Small intestine (tissue), 7 donors: ENCODE data around the gene SGSM1. TPM values are rescaled to one million over a fixed set of nuclear protein-coding genes. Genes with fewer than 3 reads are reported as not detected.
A peak's percentile ranks its signal among the peaks of the same experiment; 100 is the strongest.

ENCODE experiments used
- DNase-seq, 2 donors: peaks; one replicate each; pipeline versions ENCODE4 v3.0.0 to v3.0.0-alpha.2; 2013
- FAIRE-seq: peaks from 2 replicates; lab custom pipeline; 2012; peaks lifted over from hg19 to GRCh38; lab: Jason Lieb, UNC
- H3K27ac ChIP-seq, 3 donors: one replicate each; pipeline ENCODE4 v1.5.1; 2013; ENCODE audit warnings: low read length in 2 of 3, mild to moderate bottlenecking in 2 of 3, control low read depth in 1 of 3, inconsistent platforms in 1 of 3, low read depth in 1 of 3, moderate library complexity in 1 of 3
- H3K27me3 ChIP-seq, 3 donors: one replicate each; pipeline ENCODE4 v1.6.1; 2013; ENCODE audit warnings: low read length in 3 of 3, inconsistent platforms in 1 of 3; ENCODE audit not compliant: control insufficient read depth in 3 of 3, insufficient read depth in 3 of 3
- H3K36me3 ChIP-seq, 3 donors: one replicate each; pipeline ENCODE4 v1.6.1; 2013; ENCODE audit warnings: low read length in 3 of 3, inconsistent platforms in 1 of 3, low read depth in 1 of 3, mild to moderate bottlenecking in 1 of 3, moderate library complexity in 1 of 3; ENCODE audit not compliant: control insufficient read depth in 3 of 3, insufficient read depth in 2 of 3
- H3K4me1 ChIP-seq, 3 donors: one replicate each; pipeline ENCODE4 v1.6.1; 2013; ENCODE audit warnings: low read length in 2 of 3, inconsistent platforms in 1 of 3, low read depth in 1 of 3, mild to moderate bottlenecking in 1 of 3, moderate library complexity in 1 of 3; ENCODE audit not compliant: control insufficient read depth in 3 of 3, insufficient read depth in 2 of 3
- H3K4me3 ChIP-seq, 3 donors: one replicate each; pipeline ENCODE4 v1.5.1; 2013; ENCODE audit warnings: low read length in 3 of 3, control low read depth in 1 of 3, inconsistent platforms in 1 of 3, low read depth in 1 of 3, mild to moderate bottlenecking in 1 of 3, moderate library complexity in 1 of 3
- H3K9me3 ChIP-seq, 2 donors: one replicate each; pipeline ENCODE4 v1.6.1; 2013; ENCODE audit warnings: low read depth in 1 of 2, low read length in 1 of 2; ENCODE audit not compliant: control insufficient read depth in 2 of 2, insufficient read depth in 1 of 2
- WGBS, 3 donors: extraction: QIAGEN DNeasy Blood & Tissue Kit; methylation state at CpG; one replicate each; pipeline ENCODE4 v1.1.7; 2013; 5-methylcytosine and 5-hydroxymethylcytosine counted together
- polyA plus RNA-seq, 4 donors: library from polyadenylated mRNA; stranded (reverse) in 3 of 4; unstranded in 1 of 4; fragments of 200-250 nt in 3 of 4; fragments of 120-200 nt in 1 of 4; gene quantifications; one replicate each; pipeline versions ENCODE4 v1.2.1 to v1.2.3, GENCODE V29; 2013
- donor health status: healthy with polysubstance abuse.
- donor health status: control.
- donor health status: control.
- donor health status: Bipolar disorder and iron deficiency.
- donor health status: healthy.

SGSM1 gene
- polyA plus RNA-seq, 4 donors, result 0.27 to 11.0 (median 2.2) TPM; not detected in 1

DNA sequence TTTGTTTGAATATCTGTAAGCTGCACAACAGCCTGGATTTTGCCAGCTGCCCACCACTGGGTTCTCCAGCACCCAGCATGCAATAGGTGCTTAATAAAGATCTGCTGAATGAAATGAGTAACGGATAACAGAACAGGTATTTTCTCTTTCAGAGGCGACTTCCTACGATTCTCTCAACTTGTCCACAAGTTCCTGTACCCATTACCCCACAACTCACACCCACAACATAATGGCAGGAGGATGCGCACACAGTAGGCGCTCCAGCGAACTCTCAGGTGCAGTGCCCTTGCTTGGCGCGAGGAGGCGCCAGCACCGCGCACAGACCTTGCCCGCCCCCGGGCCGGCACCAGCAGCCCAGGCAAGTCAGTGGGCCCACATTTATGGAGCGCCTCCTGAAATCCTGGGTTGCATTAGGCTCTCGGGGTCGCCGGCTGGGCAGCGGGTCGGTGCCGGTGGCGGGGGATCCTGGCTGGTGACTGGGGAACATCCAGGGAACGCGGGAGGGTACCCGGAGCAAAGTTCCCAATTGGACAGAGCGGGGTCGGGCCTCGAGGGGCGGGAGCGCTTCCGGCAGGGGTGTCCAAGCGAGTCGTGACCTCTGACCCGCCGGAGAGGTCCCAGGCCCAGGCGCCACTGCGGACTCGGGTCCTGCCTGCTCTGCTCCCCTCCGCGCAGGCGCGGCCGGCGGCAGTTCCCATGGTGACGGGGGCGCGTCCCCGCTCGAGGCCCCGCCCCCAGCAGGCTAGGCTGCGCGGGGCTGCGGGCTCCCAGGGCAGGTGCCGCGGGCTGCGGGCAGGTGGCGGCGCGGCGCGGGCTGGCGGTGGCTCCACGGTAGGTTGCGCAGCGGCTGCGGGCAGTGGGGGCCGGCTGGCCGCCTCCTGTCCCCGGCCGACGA lies 146.2 kb downstream of the SGSM1 start, which contains the start of gene KIAA1671:
Gene KIAA1671, plus strand, starts transcription at position 775 of the 895 bp plus-strand sequence. CDS start 75,284 bp downstream, outside the sequence.
- Histone ChIP-seq H3K9me3 (no peaks in the 10 kb centered on the region), H3K4me1 (peaks cover 0 to 19% (median 0%) of the 10 kb centered on the region in 3 donors), H3K27me3 (peaks cover 0 to 8% (median 3%) of the 10 kb centered on the region in 3 donors), H3K27ac (peak within 1 kb of the TSS; percentile 89 to 97 (median 94)), H3K36me3 (peaks cover 0 to 2% (median 0%) of the 10 kb centered on the region in 3 donors), H3K4me3 (peak within 1 kb of the TSS; percentile 67 to 93 (median 78))
- FAIRE-seq (no peak), DNase-seq (peak; percentile 91 to 96)
- 2% methylated on average over 55 to 71 of the region's 71 CpGs for WGBS, 3 donors

DNA sequence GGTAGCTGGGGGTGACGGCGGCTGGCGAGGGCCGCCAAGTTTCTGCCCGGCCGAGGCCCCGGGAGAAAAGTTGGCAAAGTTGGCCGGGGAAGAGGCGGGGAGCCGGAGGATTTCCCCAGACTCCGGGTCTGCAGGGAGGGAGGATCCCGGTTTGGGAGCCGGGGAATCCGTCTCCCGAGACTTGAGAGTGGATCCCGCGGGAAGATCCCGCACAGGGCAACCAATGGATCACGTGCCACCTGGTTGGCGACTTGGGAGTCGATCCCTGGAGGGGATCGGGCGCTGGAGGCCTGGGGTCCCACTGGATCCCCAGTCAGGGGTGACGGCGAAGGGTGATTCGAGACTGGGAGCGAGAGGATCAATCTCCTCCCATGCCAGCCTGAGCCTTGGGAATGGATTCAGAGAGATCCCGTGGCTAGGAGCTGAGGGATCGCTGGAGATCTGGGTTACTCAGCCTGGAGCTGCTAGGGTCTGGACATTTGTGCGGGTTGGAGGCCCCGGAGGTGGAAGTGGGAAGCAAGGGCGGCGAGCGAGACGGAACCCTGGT lies 146.9 kb downstream of the SGSM1 start:
- WGBS, 3 donors, result 1% methylated on average over 28 to 35 of the region's 35 CpGs
- Histone ChIP-seq H3K27ac (peak overlapping the region; percentile 89 to 97 (median 94)), H3K27me3 (peaks cover 0 to 8% (median 3%) of the 10 kb centered on the region in 3 donors)

DNA sequence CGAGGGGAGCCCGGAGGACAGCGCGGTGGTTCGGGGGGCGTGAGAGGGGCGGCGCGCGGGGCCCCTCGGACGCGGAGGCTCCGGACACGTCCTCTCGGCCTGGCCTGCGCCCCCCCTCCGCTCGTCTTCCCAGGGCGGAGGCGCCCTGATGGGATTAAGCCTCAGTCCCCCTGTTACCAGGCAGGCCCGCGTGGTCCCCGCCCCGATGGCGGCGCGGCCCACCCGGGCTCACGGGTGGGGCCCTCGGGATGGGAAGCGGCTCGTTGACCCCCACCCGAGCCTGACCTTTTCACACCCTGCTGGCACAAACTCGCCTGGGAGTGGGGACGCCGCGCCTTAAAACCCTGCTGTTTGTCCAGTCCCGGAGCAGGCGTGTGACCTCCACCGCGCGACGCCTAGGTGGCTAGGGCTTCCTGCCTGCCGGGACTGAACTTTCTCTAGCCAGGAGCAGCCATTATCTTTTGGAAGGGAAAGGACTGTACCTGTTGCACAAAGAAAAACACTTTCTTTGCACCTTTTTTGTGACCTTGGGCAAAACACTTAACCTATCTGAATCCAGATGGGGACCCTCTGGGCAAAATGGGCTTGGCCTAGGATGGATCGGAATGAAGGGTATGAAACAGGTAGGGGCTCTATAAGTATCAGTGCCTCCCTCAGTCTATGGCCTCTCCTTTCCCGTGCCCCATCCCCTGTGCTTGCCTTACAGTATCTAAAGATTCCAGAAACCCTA lies 147.5 kb downstream of the SGSM1 start:
- WGBS, 3 donors, result 3 to 7% (median 6%) methylated on average over 30 to 47 of the region's 47 CpGs
- H3K27me3 ChIP-seq, result peaks cover 0 to 8% (median 0%) of the 10 kb centered on the region in 3 donors
- H3K4me1 ChIP-seq, result peaks cover 0 to 19% (median 0%) of the 10 kb centered on the region in 3 donors
- H3K9me3 ChIP-seq, result no peaks in the 10 kb centered on the region
- peak overlapping the region; percentile 89 to 97 (median 94) for H3K27ac ChIP-seq
- H3K4me3 ChIP-seq, result peak overlapping the region; percentile 67 to 93 (median 78)
- peaks cover 0 to 2% (median 0%) of the 10 kb centered on the region in 3 donors for H3K36me3 ChIP-seq
- FAIRE-seq (no peak), DNase-seq (peak; percentile 48 to 65)

More for the DNA sequence above, 146.9 kb downstream of the SGSM1 start:
- peaks cover 0 to 2% (median 0%) of the 10 kb centered on the region in 3 donors for H3K36me3 ChIP-seq
- peaks cover 0 to 19% (median 0%) of the 10 kb centered on the region in 3 donors for H3K4me1 ChIP-seq
- FAIRE-seq (no peak), DNase-seq (peak; percentile 76 to 83)
- H3K4me3 ChIP-seq, result peak overlapping the region; percentile 67 to 93 (median 78)
- no peaks in the 10 kb centered on the region for H3K9me3 ChIP-seq

DNA sequence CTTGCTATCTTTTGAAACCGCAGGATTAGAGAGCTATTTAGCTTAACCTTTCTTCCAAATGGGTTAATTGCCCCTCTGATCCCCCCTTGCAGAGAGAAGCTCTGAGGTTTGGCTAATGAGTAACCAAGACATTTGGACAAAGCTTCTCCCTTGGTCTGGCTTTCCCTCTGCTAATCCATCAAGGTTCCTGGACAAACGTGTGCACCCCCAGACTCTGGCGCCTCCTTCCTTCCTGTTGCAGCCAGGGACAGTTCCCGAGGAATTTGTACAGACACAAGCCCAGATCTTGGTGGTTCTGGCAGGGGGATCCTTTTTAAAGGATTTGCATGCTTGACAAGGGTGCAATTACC lies 148.1 kb downstream of the SGSM1 start:
- Histone ChIP-seq H3K9me3 (no peaks in the 10 kb centered on the region), H3K27me3 (peaks cover 0 to 8% (median 0%) of the 10 kb centered on the region in 3 donors), H3K4me3 (peak overlapping the region in 2 of 3 donors; percentile 78 to 93), H3K4me1 (peaks cover 0 to 19% (median 0%) of the 10 kb centered on the region in 3 donors), H3K36me3 (peaks cover 0 to 2% (median 0%) of the 10 kb centered on the region in 3 donors), H3K27ac (peak overlapping the region; percentile 89 to 97 (median 94))
- FAIRE-seq (no peak), DNase-seq (peak; percentile 38 to 54)
- whole genome bisulfite sequencing, 3 donors, result 8 to 30% (median 20%) methylated on average over 4 of the region's 4 CpGs

DNA sequence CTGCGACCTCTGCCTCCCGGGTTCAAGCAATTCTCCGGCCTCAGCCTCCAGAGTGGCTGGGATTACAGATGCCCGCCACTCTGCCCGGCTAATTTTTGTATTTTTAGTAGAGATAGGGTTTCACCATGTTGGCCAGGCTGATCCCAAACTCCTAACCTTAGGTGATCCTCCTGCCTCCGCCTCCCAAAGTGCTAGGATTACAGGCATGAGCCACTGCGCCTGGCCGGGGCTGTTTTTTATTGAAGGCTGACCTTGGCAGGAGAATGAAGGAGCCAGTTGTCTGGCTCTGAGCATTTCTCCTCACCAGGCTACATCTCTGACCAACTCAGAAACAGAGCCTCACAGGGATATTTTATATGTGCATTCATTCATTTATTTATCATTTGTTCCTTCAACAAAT lies 148.8 kb downstream of the SGSM1 start:
- FAIRE-seq, result no peak

DNA sequence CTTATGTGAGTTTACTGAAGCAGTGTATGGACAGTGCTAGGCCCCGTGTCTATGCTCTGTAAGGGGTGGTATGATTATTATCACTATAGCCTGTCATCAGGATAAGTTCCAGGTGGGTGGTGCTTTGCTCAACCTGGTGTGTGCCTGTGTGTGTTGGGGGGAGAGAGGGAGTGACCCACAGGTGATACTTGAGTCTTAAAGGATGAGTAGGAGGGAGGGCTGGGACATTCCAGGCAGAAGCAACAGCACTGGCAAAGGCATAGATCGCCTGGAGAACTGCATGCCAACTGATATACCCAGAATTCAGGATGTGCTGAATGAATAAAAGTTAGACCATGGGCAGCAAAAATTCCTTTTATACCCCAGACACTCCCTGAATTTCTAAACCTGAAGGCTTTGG lies 151.0 kb downstream of the SGSM1 start:
- FAIRE-seq, result no peak
- no peak overlapping the region for H3K4me3 ChIP-seq
- H3K27ac ChIP-seq, result peak overlapping the region in 1 of 3 donors; percentile 42
- DNase-seq, result no peak
- H3K4me1 ChIP-seq, result peaks cover 0 to 19% (median 0%) of the 10 kb centered on the region in 3 donors
- peaks cover 0 to 2% of the 10 kb centered on the region in 2 donors for H3K9me3 ChIP-seq
- peaks cover 0 to 5% (median 0%) of the 10 kb centered on the region in 3 donors for H3K27me3 ChIP-seq
- 63 to 74% (median 70%) methylated on average over 2 of the region's 2 CpGs for WGBS, 3 donors
- peaks cover 0 to 9% (median 0%) of the 10 kb centered on the region in 3 donors for H3K36me3 ChIP-seq

More for the DNA sequence above, 148.8 kb downstream of the SGSM1 start:
- Histone ChIP-seq H3K27ac (peak overlapping the region in 1 of 3 donors; percentile 97), H3K36me3 (peaks cover 0 to 2% (median 0%) of the 10 kb centered on the region in 3 donors), H3K4me3 (peak overlapping the region in 1 of 3 donors; percentile 78), H3K9me3 (no peaks in the 10 kb centered on the region), H3K27me3 (peaks cover 0 to 8% (median 0%) of the 10 kb centered on the region in 3 donors), H3K4me1 (peaks cover 0 to 19% (median 0%) of the 10 kb centered on the region in 3 donors)
- DNase-seq, result no peak
- WGBS, 3 donors, result 66 to 81% (median 77%) methylated on average over 8 of the region's 8 CpGs

DNA sequence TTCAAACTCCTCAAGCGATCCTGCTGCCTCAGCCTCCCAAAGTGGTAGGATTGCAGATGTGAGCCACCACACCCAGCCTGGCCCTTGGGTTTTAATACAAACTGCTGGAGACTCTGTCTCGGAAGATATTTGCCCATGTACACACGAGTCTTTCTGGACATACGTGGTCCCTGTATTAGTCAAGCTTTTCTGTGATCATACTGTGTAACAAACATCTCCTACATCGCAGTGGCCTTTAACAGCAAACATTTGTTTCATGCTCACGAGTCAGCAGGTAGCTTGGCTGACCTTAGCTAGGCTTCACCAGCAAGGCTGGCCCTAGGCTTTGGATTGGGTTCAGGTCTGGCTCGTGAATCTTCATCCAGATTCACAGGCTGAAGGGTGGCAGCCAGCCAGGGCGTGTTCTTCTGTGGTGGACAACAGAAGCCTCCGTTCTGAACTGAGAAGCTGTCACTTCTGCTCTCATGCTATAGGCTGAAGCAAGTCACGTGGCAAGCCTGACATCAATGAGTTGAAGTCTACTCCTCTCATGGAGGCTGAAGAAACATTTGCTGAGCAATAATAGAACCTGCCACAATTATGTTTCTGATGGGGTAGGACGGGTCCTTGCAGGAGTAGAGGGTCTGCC lies 155.3 kb downstream of the SGSM1 start:
- Histone ChIP-seq H3K36me3 (peaks cover 0 to 28% (median 0%) of the 10 kb centered on the region in 3 donors), H3K9me3 (peaks cover 0 to 2% of the 10 kb centered on the region in 2 donors), H3K4me1 (peaks cover 0 to 7% (median 0%) of the 10 kb centered on the region in 3 donors), H3K4me3 (no peak overlapping the region), H3K27me3 (no peaks in the 10 kb centered on the region), H3K27ac (no peak overlapping the region)
- WGBS, 3 donors, result 88 to 93% (median 89%) methylated on average over 11 of the region's 11 CpGs
- FAIRE-seq, result no peak
- DNase-seq, result no peak
